ENCODE data around the gene AQP6.

- TF ChIP-seq CTCF (IDR thresholded peaks at IDR 0.05; ENCODE audit: low read depth, low read length) (no peak), POLR2A (IDR thresholded peaks at IDR 0.05; ENCODE audit: extremely low read depth, insufficient read length) (no peak), MYC (IDR thresholded peaks at IDR 0.05; ENCODE audit: low read depth, low read length) (no peak)
These were observed 16.7 kb upstream of the AQP6 start for GRCh38 chr12:49955899-49956662.

All from NB4 (cell line).